ENCODE measurements around the gene NHLH2. TPM values are rescaled to one million over a fixed set of nuclear protein-coding genes. Genes with fewer than 3 reads are reported as not detected.
A peak's percentile ranks its signal among the peaks of the same experiment; 100 is the strongest.

The NHLH2 gene
- total RNA-seq, 2 experiments from 2014 or later: not detected

DNA sequence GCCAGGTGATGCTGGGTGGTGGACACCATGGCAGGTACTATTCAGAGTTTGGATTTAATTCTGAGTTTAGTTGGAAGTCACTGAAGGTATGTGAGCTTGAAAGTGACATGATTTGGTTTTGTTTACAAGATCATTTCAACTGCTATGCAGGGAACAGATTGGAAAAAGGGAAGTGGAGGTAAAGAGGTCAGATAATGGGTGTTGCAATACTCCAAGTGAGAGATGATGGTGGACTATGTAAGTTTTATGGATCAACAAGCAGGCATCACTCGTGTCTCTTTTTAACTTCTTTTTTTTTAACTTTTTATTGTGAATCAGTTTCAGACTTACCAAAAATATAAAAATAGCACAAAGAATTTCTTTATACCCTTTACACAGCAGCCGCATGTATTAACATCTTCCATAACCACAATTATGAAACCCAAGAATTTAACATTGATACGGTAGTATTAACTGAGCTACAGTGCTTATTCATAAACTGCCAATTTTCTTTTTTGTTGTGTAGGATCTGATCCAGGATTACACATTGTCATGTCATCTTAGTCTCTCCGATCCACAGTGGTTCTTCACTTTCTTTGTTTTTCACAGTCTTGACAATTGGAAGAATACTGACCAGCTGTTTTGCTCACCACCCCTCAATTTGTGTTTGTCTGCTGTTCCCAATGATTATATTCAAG lies 24.9 kb upstream of the NHLH2 start:
- POLR2A ChIA-PET: no interaction called here
- Mint-ChIP-seq H3K4me3 (no peak overlapping the region), H3K27me3 (peaks cover 37% of the 10 kb centered on the region), H3K27ac (no peak overlapping the region), H3K36me3 (ENCODE audit: low read depth) (no peaks in the 10 kb centered on the region), H3K9me3 (no peaks in the 10 kb centered on the region), H3K4me1 (ENCODE audit: low read depth) (no peaks in the 10 kb centered on the region)
- CTCF ChIA-PET: no interaction called here
- H3K27me3 ChIP-seq (ENCODE audit: control insufficient read depth in 1 of 2, insufficient read depth in 2 of 2, low read length in 2 of 2): peaks cover 4 to 10% of the 10 kb centered on the region in 2 experiments
- H3K9me3 ChIP-seq (ENCODE audit: control insufficient read depth in 1 of 2, insufficient read depth in 1 of 2, low read length in 2 of 2): no peaks in the 10 kb centered on the region
- intact Hi-C loops (cut with DNase I, micrococcal nuclease): no loop called here
- TF ChIP-seq CTCF (IDR thresholded peaks at IDR 0.05): no peak
- no peak overlapping the region for H3K27ac ChIP-seq (ENCODE audit: low read depth in 1 of 2, low read length in 2 of 2)
- ATAC-seq (ENCODE audit: poor library complexity) (no peak), DNase-seq (peak in 3 of 14 experiments; percentile 6 to 16 (median 16))
- no peaks in the 10 kb centered on the region for H3K36me3 ChIP-seq (ENCODE audit: insufficient read depth, low read length)
- no peak overlapping the region for H3K4me3 ChIP-seq (ENCODE audit: low read length)
- H3K4me1 ChIP-seq (ENCODE audit: insufficient read depth, low read length): no peaks in the 10 kb centered on the region

- Mint-ChIP-seq H3K4me1 (ENCODE audit: low read depth) (no peaks in the 10 kb centered on the region), H3K36me3 (ENCODE audit: low read depth) (no peaks in the 10 kb centered on the region), H3K27ac (no peak overlapping the region), H3K9me3 (no peaks in the 10 kb centered on the region), H3K4me3 (no peak overlapping the region), H3K27me3 (peaks cover 53% of the 10 kb centered on the region)
- TF ChIP-seq CTCF (IDR thresholded peaks at IDR 0.05): no peak
- Histone ChIP-seq H3K4me3 (ENCODE audit: low read length) (no peak overlapping the region), H3K27me3 (ENCODE audit: control insufficient read depth in 1 of 2, insufficient read depth in 2 of 2, low read length in 2 of 2) (peaks cover 9 to 19% of the 10 kb centered on the region in 2 experiments), H3K36me3 (ENCODE audit: insufficient read depth, low read length) (no peaks in the 10 kb centered on the region), H3K27ac (ENCODE audit: low read depth in 1 of 2, low read length in 2 of 2) (no peak overlapping the region), H3K9me3 (ENCODE audit: control insufficient read depth in 1 of 2, insufficient read depth in 1 of 2, low read length in 2 of 2) (peaks cover 0 to 4% of the 10 kb centered on the region in 2 experiments), H3K4me1 (ENCODE audit: insufficient read depth, low read length) (no peaks in the 10 kb centered on the region)
- ATAC-seq (ENCODE audit: poor library complexity): no peak
- no peak for DNase-seq
- ChIA-PET POLR2A (no interaction called here), CTCF (no interaction called here)
- intact Hi-C loops (cut with DNase I, micrococcal nuclease): loop anchor here in 1 of 2 experiments (2.0 kb wide), 1 partner anchor 20 kb away; no protein-coding TSS in a partner anchor
Observed at GRCh38 chr1:115862403-115862802, 21.5 kb upstream of the NHLH2 start.

- Mint-ChIP-seq H3K9me3 (peaks cover 3% of the 10 kb centered on the region), H3K4me1 (ENCODE audit: low read depth) (no peaks in the 10 kb centered on the region), H3K27ac (no peak overlapping the region), H3K36me3 (ENCODE audit: low read depth) (no peaks in the 10 kb centered on the region), H3K27me3 (peaks cover 53% of the 10 kb centered on the region), H3K4me3 (no peak overlapping the region)
- Histone ChIP-seq H3K4me1 (ENCODE audit: insufficient read depth, low read length) (no peaks in the 10 kb centered on the region), H3K27ac (ENCODE audit: low read depth in 1 of 2, low read length in 2 of 2) (no peak overlapping the region), H3K27me3 (ENCODE audit: control insufficient read depth in 1 of 2, insufficient read depth in 2 of 2, low read length in 2 of 2) (no peaks in the 10 kb centered on the region), H3K36me3 (ENCODE audit: insufficient read depth, low read length) (no peaks in the 10 kb centered on the region), H3K4me3 (ENCODE audit: low read length) (no peak overlapping the region), H3K9me3 (ENCODE audit: control insufficient read depth in 1 of 2, insufficient read depth in 1 of 2, low read length in 2 of 2) (peaks cover 0 to 7% of the 10 kb centered on the region in 2 experiments)
- TF ChIP-seq CTCF (IDR thresholded peaks at IDR 0.05): no peak
- DNase-seq (no peak), ATAC-seq (ENCODE audit: poor library complexity) (no peak)
- POLR2A ChIA-PET: no interaction called here
- intact Hi-C loops (cut with DNase I, micrococcal nuclease): no loop called here
- CTCF ChIA-PET: no interaction called here
Observed at GRCh38 chr1:115854005-115854404, 13.1 kb upstream of the NHLH2 start.
